Measurements from ENCODE around the gene RAI1.

RAI1 gene

DNA sequence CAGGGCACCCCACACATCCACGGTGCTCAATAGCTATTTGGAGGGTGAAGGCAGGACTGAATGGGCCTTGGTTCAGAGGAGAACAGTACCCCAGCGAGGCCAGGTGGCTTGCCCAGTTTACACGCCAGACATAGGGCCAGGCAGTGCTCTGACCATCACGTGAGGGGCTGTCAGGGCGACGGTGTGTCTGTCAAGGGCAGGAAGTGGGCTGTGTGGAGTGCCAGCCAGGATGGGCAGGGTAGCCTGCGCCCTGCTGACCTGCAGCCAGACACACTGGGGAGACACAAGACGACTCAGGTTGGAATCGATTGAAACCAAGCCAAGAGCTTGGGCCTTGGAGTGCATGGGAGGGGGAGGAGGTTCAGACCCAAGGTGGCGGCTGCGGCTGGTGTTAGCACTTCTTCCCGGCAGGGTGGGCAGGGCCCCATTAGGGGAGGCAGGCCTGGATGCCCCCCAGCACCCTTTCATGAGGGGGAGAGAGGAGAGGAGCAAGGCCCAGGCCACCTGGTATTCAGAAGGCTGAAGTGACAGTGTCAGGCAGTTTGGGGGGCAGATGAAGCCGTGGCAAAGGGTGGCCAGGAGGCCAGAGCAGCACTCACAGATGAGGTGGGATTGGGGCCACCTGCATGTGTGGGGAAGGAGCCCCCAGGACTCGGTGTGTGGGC, 87.3 kb downstream of the RAI1 start:
- no peak for DNase-seq

DNA sequence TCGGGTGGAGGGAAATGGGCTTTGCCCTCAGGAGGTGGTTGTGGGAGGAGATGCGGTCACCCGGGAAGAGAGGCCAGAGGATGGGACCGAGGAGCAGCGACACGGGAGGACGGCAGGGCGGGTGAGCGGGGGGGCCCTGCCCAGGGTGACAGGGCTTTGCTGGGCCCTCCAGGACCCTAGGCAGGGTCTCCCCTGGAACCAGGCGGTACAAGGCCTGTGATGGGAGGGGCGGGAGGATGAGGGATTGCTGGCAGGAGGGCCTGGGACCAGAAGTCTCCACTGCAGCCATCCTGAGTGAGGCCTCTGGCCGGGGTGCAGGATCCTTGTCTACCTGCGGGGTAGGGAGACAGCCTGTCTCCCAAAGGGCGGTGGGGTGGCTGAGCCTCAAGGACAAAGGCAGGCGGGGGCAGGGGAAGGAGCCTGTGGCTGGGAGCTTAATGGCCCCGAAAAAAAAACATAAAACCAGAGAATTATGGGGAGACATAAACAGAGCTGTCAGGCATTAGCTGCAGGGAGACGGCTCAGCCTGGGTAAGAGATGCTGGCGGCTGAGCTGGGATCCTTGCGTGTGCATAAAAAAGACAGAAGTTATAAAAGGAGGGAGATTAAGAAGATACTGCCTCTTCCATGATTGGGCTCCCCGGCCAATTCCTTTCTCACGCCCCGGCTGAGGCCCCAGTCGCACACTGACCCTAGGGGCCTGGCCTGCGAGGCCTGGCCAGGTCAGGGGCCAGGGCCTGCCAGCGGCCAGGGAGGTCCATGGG, 88.8 kb downstream of the RAI1 start:
- no peak for DNase-seq

DNA sequence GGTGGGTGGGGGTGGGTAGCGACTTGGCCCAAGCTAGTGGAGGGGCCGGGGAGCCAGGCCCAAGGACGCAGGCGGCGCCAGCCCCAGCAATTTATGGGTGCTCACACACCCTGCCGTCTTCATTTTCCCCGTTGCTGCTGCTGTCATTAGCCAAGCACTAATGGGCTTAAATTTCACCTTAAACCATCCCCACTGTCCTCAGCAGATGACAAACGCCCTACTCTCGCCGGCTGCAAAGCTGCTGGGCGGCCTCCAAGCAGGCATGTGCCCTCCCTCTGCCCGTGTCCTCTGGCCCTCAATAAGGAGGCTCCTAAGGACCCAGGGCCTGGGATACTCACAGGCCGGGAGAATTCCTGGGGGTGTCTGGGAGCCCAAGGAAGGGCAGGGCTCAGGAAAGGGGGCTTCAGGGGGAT, 89.4 kb downstream of the RAI1 start:
- no peak for DNase-seq

DNA sequence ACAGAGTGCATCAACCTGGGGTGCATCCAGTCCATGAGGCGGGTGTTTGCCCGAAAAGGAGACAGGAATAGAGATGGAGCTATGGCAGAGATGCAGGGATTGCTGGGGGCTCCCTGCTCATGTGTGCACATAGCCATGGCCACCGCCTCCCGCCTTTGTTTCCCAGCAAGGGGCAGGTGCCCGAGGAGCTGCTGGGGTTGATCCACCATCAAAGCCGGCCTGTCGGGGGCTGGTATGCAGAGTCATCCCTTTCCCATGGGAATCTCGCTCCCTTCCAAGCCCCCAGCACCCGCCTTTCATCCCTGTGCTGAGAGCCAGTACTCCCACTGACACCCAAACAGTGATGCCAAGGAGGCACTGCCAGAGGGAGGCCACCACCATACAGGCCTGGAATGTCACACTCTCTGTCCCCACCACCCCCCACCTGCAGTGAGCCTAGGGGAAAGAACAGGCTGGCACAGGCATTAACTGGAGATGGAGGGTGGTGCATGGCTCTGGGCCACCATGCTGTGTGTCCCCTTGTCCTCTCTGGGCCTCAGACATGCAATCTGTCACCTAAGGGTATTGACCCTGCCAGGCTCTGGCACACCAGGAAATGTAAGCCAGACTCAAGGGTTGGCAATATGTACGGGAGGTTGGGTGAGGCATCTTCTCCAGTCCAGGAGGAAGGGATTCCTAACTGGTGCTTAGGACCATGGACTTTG, 90.4 kb downstream of the RAI1 start:
- DNase-seq, result no peak

DNA sequence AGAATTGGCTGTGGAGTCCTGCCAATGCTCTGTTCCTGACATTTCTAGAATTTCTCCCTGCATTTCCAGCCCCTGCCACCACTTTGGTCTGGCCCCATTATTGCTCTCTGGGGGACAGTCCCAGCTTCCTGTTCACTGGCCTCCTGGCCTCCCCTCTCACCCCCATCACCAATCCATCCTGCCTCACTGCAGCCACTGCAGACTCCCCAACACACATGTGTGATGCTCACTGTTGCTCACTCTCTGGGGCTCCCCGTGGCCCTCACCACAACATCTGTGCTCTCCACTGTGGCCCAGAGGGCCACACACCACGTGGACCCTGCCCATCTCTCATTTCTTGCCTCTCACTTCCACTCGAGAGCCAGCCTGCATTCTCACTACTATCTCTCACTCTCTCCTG, 91.0 kb downstream of the RAI1 start:
- DNase-seq, result no peak

DNA sequence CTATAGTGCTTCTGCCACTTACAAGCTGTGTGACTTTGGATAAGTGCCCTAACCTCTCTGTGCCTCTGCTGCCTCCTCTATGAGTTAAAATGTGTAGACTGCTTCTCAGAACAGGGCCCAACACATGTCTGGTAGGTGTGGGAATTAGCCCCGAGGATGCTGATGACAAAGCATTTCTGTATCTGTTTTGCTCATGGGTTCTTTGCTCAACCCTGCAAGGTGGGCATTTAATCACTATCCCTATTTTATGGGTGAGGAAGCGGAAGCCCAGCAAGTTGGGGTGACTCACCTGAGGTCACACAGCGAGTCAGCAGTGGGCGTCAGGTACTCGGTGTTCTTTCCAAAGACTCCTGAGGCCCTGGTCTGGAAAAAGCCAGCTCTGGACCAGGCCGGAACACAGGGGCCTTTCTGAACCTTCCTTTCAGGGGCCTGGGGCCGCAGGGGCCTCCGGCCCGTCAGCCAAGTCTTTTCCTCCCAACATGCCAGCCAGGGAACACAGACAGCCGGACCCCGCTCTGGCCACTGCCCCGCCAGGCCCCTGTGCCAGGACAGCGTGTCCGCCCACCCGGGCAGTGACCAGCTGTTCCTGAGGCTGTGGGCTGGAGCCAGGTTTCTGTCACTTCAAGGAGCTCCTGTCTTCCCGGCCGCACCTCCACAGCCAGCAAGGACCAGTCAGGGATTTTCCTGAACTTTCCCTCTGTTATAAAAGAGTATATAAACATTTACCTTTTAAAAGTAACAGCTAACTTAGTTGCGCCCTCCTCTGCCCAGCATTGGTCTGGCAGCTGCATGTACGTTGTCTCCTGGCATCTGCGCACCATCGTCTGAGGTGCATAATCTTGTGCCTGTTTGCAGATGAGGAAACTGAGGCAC, 93.0 kb downstream of the RAI1 start:
- peak; percentile 27 for DNase-seq

DNA sequence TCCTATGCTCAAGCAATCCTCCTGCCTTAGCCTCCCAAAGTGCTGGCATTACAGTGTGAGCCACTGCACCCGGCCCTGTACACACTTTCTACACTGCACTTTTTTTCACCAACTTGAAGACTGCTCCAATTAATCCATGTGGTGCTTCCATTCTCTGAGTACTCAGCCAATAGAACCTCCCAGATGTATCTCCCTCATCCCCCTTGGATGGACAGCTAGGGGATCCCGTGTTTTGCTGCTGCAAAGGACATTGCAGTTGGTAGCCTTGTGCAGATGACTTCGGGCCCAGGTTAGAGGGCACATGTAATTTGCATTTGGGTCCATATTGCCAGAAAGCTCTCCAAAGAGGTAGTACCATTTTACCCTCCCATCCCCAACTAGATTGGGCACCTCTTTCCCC, 95.6 kb downstream of the RAI1 start:
- no peak for DNase-seq

DNA sequence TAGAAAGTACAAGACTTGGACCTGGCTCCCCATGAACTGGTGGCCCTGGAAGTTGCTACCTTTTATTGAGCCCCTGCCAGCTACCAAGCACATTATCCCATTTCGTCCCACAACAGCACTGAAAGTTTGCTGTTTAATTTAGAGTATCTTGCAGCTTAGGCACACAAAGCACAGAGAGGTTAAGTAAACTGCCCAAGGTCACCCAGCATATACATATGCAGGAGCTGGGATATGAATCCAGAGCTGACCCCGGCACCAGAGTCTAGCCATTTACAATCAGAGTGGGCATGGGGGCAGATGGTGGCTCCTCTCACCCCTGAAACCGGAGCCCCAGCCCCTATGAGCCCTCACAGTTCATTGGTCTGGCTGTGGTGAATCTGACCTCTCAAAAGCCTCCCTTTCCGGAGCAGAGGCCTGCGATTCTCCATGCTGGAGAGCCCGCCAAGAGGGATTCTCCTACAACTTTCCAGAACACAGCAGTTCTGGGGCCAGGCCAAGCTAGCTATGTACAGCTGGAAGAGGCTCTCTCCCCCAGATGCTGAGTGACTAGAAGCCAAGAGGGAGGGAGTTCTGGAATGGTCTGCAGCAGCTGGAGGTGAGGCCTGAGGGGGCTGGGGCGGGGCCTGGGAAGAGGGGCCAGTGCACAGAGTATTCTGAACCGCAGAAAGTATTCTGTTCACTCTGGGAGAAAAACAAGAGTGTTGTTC, 97.2 kb downstream of the RAI1 start:
- DNase-seq, result no peak

DNA sequence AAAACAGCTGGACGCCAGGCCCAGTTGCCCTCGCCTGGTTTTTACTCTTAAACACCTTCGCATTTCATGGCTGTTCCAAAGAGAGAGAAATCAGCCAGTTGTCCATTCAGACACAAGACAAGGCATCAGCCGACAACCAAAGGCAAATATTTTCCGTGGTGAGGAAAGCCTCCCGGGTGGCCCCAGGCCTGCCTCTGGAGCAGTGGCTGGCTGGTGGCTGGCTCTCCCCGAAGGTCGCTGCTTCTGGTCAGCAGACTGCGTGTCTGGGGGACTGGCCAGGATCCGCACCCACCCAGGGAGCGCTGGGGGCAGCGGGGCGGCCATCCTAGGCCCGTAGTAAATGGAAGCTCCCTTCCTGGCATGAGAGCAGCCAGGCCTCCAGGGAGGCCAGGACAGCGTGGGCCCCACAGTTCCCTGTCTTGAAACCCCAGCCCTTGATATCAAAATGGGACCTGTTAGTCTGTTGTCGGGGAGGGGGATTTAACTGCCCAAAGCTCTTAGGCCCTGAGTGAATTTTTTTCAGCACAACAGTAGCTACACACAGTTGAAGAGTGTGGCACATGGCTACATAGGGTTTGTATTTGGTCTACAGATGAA, 97.9 kb downstream of the RAI1 start:
- no peak for DNase-seq

DNA sequence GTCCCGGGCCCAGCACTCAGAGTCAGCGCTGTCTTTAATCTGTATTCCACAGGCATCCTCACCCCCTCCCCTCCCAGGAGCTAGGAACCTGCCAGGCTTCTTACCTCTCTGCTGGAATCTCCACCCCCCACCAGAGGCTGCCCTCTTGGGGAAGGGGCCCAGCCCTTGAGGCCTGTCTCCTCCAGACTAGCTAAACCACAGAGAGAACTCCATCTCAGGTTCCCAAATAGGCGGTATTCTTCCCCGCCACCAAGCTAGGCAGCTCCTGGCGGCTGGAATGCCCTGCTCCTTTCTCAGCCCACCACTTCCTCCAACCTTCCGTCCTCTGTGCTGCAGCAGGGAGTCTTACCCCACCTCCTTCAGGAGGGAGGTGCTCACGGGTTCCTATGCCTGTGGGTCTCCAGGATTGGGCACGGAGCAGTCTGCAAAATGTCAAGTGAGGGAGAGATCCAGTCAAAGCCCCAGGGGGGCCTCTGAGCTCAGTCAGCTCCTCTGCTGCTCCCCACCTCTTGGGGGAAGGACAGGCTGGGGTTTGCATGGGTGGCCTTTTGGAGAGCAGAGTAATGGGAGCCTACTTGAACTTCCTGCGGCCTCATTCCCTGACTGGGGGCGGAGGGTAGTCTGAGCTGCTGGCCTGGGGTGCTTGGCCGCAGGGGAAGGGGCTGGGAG, 99.8 kb downstream of the RAI1 start:
- DNase-seq, result peak; percentile 29

DNA sequence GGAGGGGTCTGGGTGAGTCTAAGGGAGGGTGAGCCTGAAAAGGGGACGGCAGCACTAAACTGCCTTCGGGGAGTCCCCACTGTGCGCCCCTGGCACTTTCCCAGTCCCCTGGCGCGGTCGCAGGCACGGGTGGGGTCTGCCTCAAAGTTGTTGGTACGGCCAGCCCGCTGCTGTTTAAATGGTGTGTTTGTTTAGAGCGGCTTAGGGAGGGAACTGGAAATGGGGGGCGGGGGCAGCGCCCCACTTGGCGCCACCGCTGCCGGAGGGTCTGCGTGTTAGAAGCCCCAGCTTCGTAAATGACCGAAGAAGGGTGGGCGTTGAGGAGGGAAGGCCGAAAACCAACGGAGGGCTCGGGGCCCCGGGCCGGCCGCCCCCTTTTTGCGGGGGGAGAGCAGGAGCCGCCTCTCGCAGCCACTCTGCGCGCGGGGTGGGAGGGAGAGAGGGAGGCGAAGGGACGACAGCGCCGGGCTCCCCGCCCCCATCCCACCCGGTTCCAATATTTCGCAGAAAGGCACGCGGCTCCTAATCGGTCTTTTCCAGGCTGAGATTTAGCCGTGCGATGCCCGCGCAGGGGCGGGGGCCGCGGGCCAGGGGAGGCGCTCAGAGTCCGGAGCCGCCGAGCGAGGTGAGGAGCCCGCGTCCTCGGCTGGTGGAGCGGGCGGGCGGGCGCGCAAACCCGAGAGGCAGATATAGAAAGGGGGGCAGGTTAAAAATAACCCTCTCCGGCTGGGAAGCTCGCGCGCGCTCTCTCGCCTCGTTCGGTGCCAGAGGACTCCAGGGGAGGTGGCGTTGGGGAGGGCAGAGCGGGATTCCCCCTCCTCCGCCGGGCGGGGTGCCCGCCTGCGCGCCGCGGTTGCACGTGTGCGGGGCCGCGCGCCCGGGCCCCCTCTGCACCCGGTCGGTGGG, 100.6 kb downstream of the RAI1 start:
- no peak for DNase-seq

DNA sequence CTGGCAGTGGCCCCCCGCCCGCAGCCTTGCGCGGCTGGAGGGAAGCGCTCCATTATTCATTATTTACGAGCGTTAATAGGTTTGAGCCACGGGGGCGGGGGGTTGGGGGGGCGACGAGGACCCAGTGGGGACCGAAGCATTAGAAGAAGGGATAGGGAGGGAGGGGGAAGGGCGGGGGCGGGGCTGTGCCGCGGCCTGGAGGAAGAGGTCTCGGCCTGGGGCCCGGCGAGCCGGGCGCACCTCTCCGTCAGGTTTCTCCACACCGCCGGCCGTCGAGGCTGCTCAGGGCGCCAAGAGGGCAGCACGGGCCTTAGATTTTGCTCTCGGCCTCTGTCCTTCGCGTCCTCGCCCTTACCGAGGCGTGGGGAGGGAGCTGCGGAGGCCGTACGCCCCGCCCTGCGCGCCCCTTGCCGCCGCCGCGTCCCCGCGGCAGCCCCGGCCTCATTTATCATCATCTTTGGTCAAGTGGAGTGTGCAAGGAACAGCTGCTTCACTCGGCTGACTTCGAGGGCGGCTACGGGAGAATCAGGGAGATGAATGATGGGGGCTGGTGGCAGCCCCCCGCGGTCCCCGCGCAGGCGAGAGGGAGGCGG, 101.4 kb downstream of the RAI1 start:
- DNase-seq, result no peak

DNA sequence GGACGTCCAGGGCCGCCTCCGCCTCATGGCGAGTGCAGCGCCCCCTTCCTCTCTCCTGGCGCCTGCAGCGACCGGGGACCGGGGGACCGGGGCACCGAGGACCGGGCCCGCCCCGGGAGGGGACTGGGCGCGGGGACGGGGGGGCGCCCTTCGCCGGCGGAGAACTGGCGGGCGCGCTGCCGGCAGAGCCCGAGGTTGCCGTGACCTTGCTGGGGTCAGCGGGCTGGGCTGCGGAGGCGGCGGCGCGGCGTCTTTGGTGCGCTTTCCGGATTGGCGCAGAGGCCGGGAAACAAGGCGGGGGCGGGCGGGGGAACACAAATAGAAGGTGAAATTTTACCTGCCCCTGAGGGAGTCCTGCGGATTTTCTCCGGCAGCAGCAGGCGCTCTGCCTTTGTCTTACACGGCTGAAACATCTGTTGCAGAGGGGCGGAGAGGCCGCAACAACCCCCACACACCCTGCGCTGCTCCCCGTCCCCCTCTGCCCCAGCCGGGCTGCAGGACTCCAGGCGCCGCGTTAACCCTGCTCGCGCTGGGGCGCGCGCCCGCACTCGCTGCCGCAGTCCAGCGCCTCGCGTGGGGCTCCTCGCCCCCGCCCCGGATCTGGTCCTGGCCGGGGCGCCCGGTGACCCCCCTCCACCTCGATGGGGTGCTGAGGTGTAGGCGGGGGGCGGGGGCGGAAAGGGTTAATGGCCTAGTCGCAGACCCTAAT, 102.0 kb downstream of the RAI1 start:
- no peak for DNase-seq

DNA sequence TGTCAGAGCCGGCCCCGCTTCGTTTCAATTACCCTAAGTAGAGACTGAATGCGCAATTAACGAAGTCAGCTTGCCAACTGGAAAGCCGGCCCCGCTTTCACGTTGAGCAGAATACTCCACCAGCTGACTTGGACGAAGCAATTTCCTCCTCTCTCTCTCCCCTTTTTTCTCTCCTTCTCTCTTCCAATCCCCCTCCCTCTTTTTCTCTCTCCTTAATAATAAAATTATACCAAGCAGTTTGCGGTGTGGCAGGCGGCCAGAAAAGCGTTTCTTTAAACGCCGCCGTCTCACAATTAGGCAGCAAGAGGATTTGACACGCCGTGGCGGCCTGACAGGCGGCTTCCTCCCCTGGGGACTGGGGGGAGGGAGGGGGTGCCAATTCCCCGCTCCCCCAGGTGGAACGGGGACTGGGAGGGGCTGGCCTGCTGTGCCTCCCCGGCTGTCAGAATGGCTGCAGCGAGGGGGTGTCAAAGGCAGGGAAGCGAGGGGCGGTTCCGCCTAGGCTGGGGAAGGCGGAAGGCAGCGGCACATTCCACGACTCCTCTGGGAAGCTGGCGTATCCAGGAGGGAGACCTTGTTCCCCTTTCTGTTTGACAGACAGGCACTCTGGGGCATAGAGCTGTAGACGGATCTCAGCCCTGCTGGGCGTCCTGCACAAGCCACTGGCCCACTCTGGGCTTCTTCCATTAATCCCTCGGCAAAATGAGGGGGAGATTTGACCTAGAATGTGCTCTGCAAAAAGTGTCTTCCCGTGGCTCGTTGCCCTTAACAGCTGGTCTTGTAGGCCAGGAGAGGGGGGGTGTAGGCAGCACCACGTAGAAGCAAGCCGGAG, 102.8 kb downstream of the RAI1 start:
- peak; percentile 58 for DNase-seq

DNA sequence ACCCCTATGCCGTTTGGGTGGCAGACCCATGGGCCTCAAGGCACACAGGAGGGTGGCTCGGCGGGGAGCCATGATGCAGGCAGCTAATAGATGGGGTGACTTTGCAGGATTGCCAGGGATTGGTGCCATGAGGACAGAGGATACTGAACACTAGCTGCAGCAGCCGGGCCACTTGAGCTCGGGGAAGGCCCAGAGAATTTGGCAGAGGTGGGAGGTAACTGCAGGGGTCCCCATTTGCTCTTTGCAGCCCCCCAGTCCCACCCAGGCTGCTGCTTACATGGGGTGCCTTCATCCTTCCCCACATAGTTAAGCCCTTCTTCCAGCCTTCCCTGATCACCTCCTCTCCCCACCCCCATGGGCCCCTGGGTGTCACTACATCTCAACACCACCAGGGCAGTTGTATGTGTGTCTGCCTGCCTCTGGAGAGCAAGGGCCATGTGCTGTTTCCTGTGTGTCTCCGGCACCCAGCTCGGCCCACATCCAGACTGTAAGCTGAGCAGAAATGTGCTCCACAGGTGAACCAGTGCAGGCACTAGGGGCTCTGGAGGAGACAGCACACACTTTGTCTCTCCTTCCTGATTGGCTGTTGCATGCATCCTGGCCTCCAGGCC, 103.5 kb downstream of the RAI1 start:
- no peak for DNase-seq

DNA sequence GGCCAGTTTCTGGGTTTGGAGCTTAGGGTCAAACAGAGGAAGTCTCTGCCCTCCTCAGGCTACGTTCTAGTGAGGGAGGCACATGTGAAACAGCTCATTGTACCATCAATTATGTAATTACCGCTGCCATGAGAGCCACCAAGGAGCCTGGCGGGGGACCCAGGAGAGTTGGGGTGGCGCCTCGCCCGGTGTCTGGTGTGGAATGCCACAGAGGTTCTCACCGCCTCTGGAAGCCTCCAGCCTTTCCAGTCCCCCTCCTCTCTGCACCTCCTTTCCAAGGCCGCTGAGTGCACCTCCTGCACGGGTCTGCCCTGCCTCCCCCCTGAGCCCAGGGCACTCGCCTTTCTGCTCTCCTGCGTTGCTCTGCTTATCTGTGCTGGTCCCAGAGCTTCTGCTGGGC, 104.1 kb downstream of the RAI1 start:
- DNase-seq, result no peak

DNA sequence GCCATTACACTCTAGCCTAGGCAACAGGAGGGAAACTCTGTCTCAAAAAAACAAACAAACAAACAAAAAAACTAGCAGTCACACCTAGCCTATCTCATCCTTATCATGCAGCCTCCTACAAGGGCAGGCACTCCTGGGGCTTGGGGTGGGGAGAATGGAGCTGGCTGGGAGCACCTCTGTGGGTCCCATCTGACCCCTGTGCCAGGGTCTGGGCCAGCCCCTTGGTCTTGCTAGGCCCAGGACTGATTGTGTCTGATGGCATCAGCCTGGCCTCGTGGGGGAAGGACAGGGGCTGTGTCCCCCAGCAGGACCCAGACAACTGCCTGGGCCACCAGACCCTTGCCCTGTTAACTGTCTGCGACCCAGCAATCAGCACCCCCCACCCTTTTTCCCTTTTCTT, 105.7 kb downstream of the RAI1 start:
- no peak for DNase-seq

DNA sequence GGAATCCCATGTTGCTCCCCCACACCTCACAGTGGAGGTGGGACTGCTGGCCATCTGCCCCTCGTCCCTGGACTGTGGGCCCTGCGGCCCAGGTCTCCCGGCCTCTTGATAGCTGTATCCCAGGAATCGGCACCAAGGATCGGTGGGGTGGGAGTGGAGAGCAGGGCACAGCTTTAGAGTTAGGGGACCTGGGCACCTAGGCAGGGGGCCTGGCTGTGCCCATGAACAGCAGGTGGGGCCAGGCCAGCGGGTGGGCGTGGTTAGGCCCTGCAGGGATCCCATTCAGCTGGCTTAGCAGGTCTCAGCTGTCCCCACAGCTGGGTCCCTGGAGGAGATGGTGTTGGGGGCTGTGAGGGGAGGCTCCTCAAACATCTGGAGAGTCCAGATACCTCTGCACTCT, 106.3 kb downstream of the RAI1 start:
- DNase-seq, result no peak
